SJSA1 (cell line): Measurements from ENCODE around the gene NUMB. TPM values are rescaled to one million over a fixed set of nuclear protein-coding genes. Genes with fewer than 3 reads are reported as not detected.
A peak's percentile ranks its signal among the peaks of the same experiment; 100 is the strongest.

Experiments used
- DNase-seq, 2 experiments: peaks; one replicate each; pipeline ENCODE4 v3.0.0-alpha.2; 2015 to 2020; ENCODE audit warnings: low spot score in 2 of 2, low read depth in 1 of 2
- H3K27ac ChIP-seq: fragments of 250-450 bp; sonication (Bioruptor Pico); 2 replicates; pipeline ENCODE4 v1.5.1; 2020; ENCODE audit warnings: mild to moderate bottlenecking, moderate library complexity
- H3K27me3 ChIP-seq: fragments of 250-450 bp; sonication (Bioruptor Pico); replicated peaks from 2 replicates; pipeline ENCODE4 v1.5.1; 2020; ENCODE audit warnings: mild to moderate bottlenecking, moderate library complexity
- H3K36me3 ChIP-seq: fragments of 250-450 bp; sonication (Bioruptor Pico); 2 replicates; pipeline ENCODE4 v1.5.1; 2020; ENCODE audit warnings: mild to moderate bottlenecking
- H3K4me1 ChIP-seq: fragments of 250-450 bp; sonication (Bioruptor Pico); replicated peaks from 2 replicates; pipeline ENCODE4 v1.6.1; 2021; ENCODE audit warnings: mild to moderate bottlenecking
- H3K4me3 ChIP-seq: fragments of 250-450 bp; sonication (Bioruptor Pico); 2 replicates; pipeline ENCODE4 v1.5.1; 2020; ENCODE audit warnings: mild to moderate bottlenecking
- H3K9me3 ChIP-seq: fragments of 250-450 bp; sonication (Bioruptor Pico); replicated peaks from 2 replicates; pipeline ENCODE4 v1.5.1; 2020; ENCODE audit warnings: mild to moderate bottlenecking
- total RNA-seq: library from RNA; depleted of rRNA; stranded (reverse); fragments of >200 nt; shearing (Covaris generic); gene quantifications from 2 replicates; pipeline ENCODE4 v1.2.3, GENCODE V29; 2014

Gene NUMB
- total RNA-seq, 1 experiment from 2014 or later, result 11.1 TPM

- Histone ChIP-seq H3K27me3 (no peaks in the 10 kb centered on the region), H3K4me3 (no peak overlapping the region), H3K36me3 (no peaks in the 10 kb centered on the region), H3K4me1 (no peaks in the 10 kb centered on the region), H3K9me3 (no peaks in the 10 kb centered on the region), H3K27ac (no peak overlapping the region)
- peak in 1 of 2 experiments; percentile 46 for DNase-seq
These were observed 14.1 kb upstream of the NUMB start for GRCh38 chr14:73472185-73473114.

GRCh38 chr14:73471582-73472184 is 13.3 kb upstream of the NUMB start:
- H3K36me3 ChIP-seq, result no peaks in the 10 kb centered on the region
- H3K4me3 ChIP-seq, result no peak overlapping the region
- H3K9me3 ChIP-seq, result no peaks in the 10 kb centered on the region
- H3K4me1 ChIP-seq, result peaks cover under 1% of the 10 kb centered on the region; the same call in 1 of the 2 replicates
- no peak overlapping the region for H3K27ac ChIP-seq
- DNase-seq, result no peak
- no peaks in the 10 kb centered on the region for H3K27me3 ChIP-seq

DNA sequence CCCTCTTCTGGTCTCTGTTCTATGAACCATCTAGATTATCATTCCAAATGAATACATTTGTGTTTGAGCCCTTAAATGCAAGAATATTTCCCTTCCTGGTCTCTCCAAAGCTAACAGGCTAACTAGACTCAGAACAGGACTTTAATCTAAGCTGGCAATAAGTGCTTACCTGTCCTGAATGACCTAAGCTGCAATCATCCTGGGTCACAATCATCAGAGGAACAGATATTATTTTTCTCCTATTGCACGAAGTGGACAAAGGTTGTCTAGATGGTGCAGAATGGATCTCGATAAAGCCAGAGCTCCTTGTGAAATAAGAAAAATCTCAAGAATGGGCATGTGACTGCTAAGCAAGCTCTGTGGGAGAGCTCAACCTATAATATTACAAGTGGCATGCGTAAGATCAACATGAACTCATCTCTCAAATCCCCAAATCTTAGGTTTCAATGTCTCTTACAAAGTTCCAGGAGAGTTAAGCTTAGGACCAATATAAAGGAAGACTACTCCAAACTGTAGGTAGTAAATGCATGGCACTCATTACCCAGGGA is 10.6 kb upstream of the NUMB start:
- H3K27ac ChIP-seq, result no peak overlapping the region
- peaks cover 12% of the 10 kb centered on the region for H3K4me1 ChIP-seq
- no peak overlapping the region for H3K4me3 ChIP-seq
- no peaks in the 10 kb centered on the region for H3K9me3 ChIP-seq
- H3K36me3 ChIP-seq, result no peaks in the 10 kb centered on the region
- DNase-seq, result no peak
- no peaks in the 10 kb centered on the region for H3K27me3 ChIP-seq

DNA sequence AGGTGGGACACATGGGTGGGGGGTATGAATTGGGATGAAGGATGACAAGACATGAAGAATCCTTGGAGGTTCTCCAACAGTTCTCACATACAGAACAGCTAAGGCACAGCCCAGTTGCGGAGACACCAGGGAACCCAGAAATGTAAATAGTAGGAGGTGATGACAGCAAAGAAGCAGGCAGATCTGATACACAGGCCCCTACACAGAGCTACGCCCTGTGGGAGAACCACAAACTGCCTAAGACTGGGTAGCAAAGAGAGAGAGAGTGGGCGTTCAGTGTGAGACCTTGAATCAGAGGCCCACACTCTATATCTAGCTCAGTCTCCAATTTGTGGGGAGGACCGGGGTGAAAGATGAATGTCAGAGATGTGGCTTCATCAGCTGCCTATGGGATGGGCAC is 9.5 kb upstream of the NUMB start:
- Histone ChIP-seq H3K27me3 (no peaks in the 10 kb centered on the region), H3K36me3 (no peaks in the 10 kb centered on the region), H3K9me3 (no peaks in the 10 kb centered on the region), H3K27ac (no peak overlapping the region), H3K4me1 (peaks cover 20% of the 10 kb centered on the region), H3K4me3 (no peak overlapping the region)
- DNase-seq, result no peak

DNA sequence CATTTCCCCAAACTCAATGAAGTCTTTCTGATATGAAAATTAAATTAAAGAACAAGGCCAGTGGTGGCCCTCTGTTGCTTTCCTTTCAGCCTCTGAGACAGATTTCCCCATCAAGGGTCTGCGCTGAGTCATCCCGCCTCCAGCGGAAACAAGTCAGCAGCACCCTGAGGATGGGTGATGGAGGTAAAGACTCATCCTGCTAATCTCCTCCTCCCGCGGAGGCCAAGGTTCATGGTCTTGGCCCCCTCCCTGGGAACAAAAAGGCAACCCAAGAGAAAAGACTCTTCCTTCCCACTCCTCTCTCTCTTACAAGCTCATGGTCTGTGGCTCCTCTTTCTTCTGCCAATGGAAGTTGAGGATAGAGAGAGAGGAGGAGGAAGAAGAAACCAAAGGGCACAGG is 9.0 kb upstream of the NUMB start:
- Histone ChIP-seq H3K36me3 (no peaks in the 10 kb centered on the region), H3K27ac (no peak overlapping the region), H3K4me1 (peaks cover 22% of the 10 kb centered on the region), H3K27me3 (no peaks in the 10 kb centered on the region), H3K4me3 (no peak overlapping the region), H3K9me3 (no peaks in the 10 kb centered on the region)
- DNase-seq, result no peak

- Histone ChIP-seq H3K9me3 (no peaks in the 10 kb centered on the region), H3K27ac (no peak overlapping the region), H3K36me3 (no peaks in the 10 kb centered on the region), H3K4me1 (peaks cover 27% of the 10 kb centered on the region), H3K27me3 (no peaks in the 10 kb centered on the region), H3K4me3 (no peak overlapping the region)
- no peak for DNase-seq
These were observed 8.5 kb upstream of the NUMB start for GRCh38 chr14:73466861-73467260.

DNA sequence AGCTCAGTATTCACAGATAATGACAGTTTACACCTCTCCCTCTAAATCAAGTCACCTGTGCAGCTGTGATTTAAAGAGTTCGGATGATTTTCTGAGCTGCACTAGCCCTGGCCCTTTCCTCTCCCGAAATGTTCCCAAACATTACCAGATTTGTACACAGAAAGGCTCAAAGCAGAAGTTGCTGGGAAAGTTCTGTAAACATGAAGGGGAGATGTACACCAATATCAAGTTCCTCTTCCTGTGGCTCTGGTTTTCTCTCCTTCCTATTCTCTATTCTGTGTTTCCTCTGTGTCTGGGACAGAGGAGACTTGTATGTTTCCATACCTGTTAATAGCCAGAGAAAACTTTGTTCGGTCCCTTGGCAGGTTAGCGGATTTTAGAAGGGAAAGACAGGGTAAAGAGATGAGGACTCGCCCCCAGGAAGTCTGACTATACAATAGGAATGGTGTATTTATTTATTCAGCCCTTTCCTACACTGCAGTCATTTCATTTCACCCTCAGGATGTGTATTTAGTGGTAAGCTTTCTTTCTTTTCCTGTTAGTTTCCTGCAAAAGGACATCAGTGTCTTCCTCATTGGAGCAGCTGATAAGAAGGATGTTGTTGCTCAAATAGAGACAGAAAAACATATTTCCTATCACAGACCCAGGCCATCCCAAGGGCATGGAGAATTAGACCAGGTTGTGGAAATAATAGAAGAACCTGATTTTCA is 7.6 kb upstream of the NUMB start:
- H3K4me1 ChIP-seq, result peaks cover 33% of the 10 kb centered on the region
- DNase-seq, result peak in 1 of 2 experiments; percentile 37
- H3K27me3 ChIP-seq, result no peaks in the 10 kb centered on the region
- no peak overlapping the region for H3K27ac ChIP-seq
- no peaks in the 10 kb centered on the region for H3K9me3 ChIP-seq
- no peaks in the 10 kb centered on the region for H3K36me3 ChIP-seq
- H3K4me3 ChIP-seq, result no peak overlapping the region

DNA sequence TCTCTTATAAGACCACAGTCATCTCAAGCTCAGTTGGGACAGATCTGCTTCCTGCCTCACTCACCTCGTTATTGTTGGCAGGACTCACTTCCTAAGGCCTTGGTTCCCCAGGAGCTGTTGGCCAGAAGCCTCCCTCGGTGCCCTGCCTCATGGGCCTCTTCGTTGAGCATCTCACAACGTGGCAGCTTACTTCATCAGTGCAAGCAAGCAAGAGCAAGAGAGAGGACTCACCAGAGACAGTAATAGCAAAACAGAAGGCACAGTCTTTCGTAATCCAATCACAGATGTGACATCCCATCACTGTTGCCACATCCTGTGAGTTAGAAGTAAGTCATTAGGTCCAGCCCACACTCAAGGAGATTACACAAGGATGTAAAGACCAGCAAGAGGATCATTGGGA is 5.1 kb upstream of the NUMB start:
- Histone ChIP-seq H3K9me3 (no peaks in the 10 kb centered on the region), H3K36me3 (no peaks in the 10 kb centered on the region), H3K4me1 (peaks cover 44% of the 10 kb centered on the region), H3K27ac (no peak overlapping the region), H3K27me3 (no peaks in the 10 kb centered on the region), H3K4me3 (no peak overlapping the region)
- no peak for DNase-seq

DNA sequence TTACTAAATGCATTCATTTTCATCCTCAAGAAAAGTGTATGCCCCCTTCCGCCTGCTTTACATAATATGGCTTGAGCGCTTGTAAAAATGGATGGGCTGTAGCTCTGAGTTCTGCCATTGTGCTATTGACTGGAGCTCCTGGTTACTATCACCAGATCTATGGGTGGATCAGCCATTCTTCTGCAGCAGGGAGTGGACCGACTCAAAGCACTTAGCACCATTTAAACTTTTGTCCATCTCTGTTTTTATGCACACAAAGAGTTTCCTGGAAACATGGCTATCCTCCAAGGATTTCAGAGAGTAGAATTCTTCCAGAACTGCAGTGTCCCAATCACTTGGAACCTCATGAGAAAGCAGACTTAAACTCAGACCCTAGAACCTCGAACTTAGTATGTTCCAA is 4.5 kb upstream of the NUMB start:
- no peak overlapping the region for H3K27ac ChIP-seq
- H3K9me3 ChIP-seq, result no peaks in the 10 kb centered on the region
- no peaks in the 10 kb centered on the region for H3K27me3 ChIP-seq
- no peaks in the 10 kb centered on the region for H3K36me3 ChIP-seq
- peaks cover 44% of the 10 kb centered on the region for H3K4me1 ChIP-seq
- DNase-seq, result no peak
- no peak overlapping the region for H3K4me3 ChIP-seq

- H3K4me3 ChIP-seq, result no peak overlapping the region
- no peaks in the 10 kb centered on the region for H3K36me3 ChIP-seq
- no peaks in the 10 kb centered on the region for H3K27me3 ChIP-seq
- H3K4me1 ChIP-seq, result peaks cover 44% of the 10 kb centered on the region
- DNase-seq, result no peak
- no peak overlapping the region for H3K27ac ChIP-seq
- no peaks in the 10 kb centered on the region for H3K9me3 ChIP-seq
These were observed 3.8 kb upstream of the NUMB start for GRCh38 chr14:73462048-73462715.

GRCh38 chr14:73461478-73462047 is 3.2 kb upstream of the NUMB start:
- Histone ChIP-seq H3K9me3 (no peaks in the 10 kb centered on the region), H3K36me3 (no peaks in the 10 kb centered on the region), H3K27ac (no peak overlapping the region), H3K27me3 (no peaks in the 10 kb centered on the region), H3K4me3 (no peak overlapping the region), H3K4me1 (peaks cover 45% of the 10 kb centered on the region)
- no peak for DNase-seq

- no peaks in the 10 kb centered on the region for H3K9me3 ChIP-seq
- no peak overlapping the region for H3K4me3 ChIP-seq
- H3K27ac ChIP-seq, result no peak overlapping the region
- peak in 1 of 2 experiments; percentile 22 for DNase-seq
- H3K36me3 ChIP-seq, result no peaks in the 10 kb centered on the region
- peaks cover 39% of the 10 kb centered on the region for H3K4me1 ChIP-seq
- no peaks in the 10 kb centered on the region for H3K27me3 ChIP-seq
These were observed 2.4 kb upstream of the NUMB start for GRCh38 chr14:73460691-73461127.

- no peak for DNase-seq
- no peaks in the 10 kb centered on the region for H3K9me3 ChIP-seq
- H3K4me1 ChIP-seq, result peaks cover 39% of the 10 kb centered on the region
- no peaks in the 10 kb centered on the region for H3K27me3 ChIP-seq
- no peak overlapping the region for H3K4me3 ChIP-seq
- no peaks in the 10 kb centered on the region for H3K36me3 ChIP-seq
- H3K27ac ChIP-seq, result no peak overlapping the region
These were observed 1.6 kb upstream of the NUMB start for GRCh38 chr14:73459959-73460358.
